DMS153 (cell line): ENCODE data around the gene TNFSF12.
"Not testable (repeated sequence)": the region's sequence is repeated elsewhere in the genome, so short reads cannot be mapped to it uniquely, and the experiment has no call there.

Experiments used
- DNase-seq: peaks from one replicate; lab custom pipeline; 2025; lab: John Stamatoyannopoulos, UW

Gene TNFSF12

GRCh38 chr17:7587420-7588151 lies 38.7 kb downstream of the TNFSF12 start:
- DNase-seq, result no peak

- no peak for DNase-seq
Observed at GRCh38 chr17:7588553-7589203, 39.8 kb downstream of the TNFSF12 start.

- no peak for DNase-seq
Observed at GRCh38 chr17:7589204-7589868, 40.5 kb downstream of the TNFSF12 start.

- no peak for DNase-seq
Observed at GRCh38 chr17:7589891-7590691, 41.2 kb downstream of the TNFSF12 start, which contains the start of gene SOX15. Gene SOX15 (minus strand): TSS chr17:7590094. CDS start chr17:7589676, 418 bp downstream.

GRCh38 chr17:7590743-7591142 lies 41.9 kb downstream of the TNFSF12 start:
- DNase-seq, result no peak

- no peak for DNase-seq
Observed at GRCh38 chr17:7591596-7591995, 42.7 kb downstream of the TNFSF12 start.

GRCh38 chr17:7592422-7593021 lies 43.7 kb downstream of the TNFSF12 start:
- no peak for DNase-seq

- DNase-seq, result no peak
Observed at GRCh38 chr17:7593296-7593695, 44.4 kb downstream of the TNFSF12 start.

- DNase-seq, result not testable (repeated sequence)
Observed at GRCh38 chr17:7597561-7597960, 48.7 kb downstream of the TNFSF12 start.

GRCh38 chr17:7606280-7606679 lies 57.4 kb downstream of the TNFSF12 start:
- no peak for DNase-seq
